Bronchial epithelial cell (primary cell): ENCODE results near the gene CLRN3. TPM values are rescaled to one million over a fixed set of nuclear protein-coding genes. Genes with fewer than 3 reads are reported as not detected.

Source experiments
- DNase-seq: peaks from one replicate; pipeline ENCODE4 v3.0.0-alpha.2; 2010; ENCODE audit warnings: low read depth
- FAIRE-seq: peaks from 2 replicates; lab custom pipeline; 2011; peaks lifted over from hg19 to GRCh38; lab: Jason Lieb, UNC
- H3K27me3 ChIP-seq: 2 replicates; pipeline ENCODE4 v1.5.1; 2011; ENCODE audit warnings: low read length; ENCODE audit not compliant: control insufficient read depth, insufficient read depth
- H3K36me3 ChIP-seq: 2 replicates; pipeline ENCODE4 v1.5.1; 2011; ENCODE audit warnings: low read length; ENCODE audit not compliant: control insufficient read depth, insufficient read depth
- H3K4me3 ChIP-seq: 2 replicates; pipeline ENCODE4 v1.5.1; 2011; ENCODE audit warnings: mild to moderate bottlenecking, low read depth, low read length, control low read depth
- CTCF ChIP-seq: IDR thresholded peaks from 2 replicates; pipeline ENCODE4 v1.5.1; 2011; ENCODE audit warnings: mild to moderate bottlenecking, moderate library complexity, low read length, control low read depth, inconsistent platforms; ENCODE audit not compliant: insufficient read depth, severe bottlenecking
- total RNA-seq: library from RNA; depleted of rRNA; stranded (reverse); fragments of >200 nt; gene quantifications from 2 replicates; pipeline ENCODE4 v1.2.1, GENCODE V29; 2014

The CLRN3 gene
- total RNA-seq, 1 donor from 2014 or later, result not detected

DNA sequence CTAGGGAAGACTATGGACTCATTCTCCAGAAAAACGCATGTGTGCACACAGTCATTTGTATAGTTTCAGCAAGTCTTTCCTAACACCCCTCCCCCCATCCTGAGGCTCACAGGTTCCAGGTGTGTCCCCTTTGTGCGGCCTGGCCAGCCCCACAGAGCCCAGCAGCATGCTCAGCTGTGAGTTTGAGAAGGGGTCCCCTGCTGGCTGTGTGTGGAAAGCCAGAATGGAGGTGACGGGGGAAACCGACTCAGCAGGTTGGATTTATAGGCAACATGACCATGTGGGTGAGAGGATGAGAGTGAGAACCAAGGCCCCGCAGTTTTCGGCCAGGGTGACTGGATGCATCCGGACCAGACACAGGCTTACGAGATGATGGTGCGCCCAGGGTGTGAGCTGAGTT is 24.1 kb upstream of the CLRN3 start:
- TF ChIP-seq CTCF, result no peak
- FAIRE-seq, result no peak

DNA sequence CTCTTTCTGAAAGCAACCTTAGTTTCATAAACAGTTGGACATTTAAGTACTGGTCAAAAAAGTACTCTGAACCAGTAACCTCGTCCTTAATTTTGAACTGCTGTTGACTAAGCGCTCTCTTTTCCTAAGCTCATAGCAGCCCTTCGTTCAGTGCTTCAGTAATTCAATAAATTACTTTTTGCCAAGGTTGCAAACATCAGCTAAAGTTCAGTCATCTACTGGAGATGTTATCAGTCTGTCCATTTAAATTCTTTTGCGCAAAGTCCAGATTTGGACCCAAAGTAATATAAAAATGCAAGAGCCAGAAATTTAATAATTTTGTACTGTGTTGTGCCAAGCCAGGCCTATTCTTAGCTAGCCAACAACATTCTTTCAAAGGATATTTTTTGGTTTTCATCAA is 22.6 kb upstream of the CLRN3 start:
- no peak overlapping the region for H3K4me3 ChIP-seq
- FAIRE-seq (no peak), DNase-seq (no peak)
- no peaks in the 10 kb centered on the region for H3K36me3 ChIP-seq
- TF ChIP-seq CTCF, result no peak
- H3K27me3 ChIP-seq, result no peaks in the 10 kb centered on the region

More for the DNA sequence above, 24.1 kb upstream of the CLRN3 start:
- H3K36me3 ChIP-seq, result no peaks in the 10 kb centered on the region
- no peak for DNase-seq
- H3K27me3 ChIP-seq, result no peaks in the 10 kb centered on the region
- H3K4me3 ChIP-seq, result no peak overlapping the region

DNA sequence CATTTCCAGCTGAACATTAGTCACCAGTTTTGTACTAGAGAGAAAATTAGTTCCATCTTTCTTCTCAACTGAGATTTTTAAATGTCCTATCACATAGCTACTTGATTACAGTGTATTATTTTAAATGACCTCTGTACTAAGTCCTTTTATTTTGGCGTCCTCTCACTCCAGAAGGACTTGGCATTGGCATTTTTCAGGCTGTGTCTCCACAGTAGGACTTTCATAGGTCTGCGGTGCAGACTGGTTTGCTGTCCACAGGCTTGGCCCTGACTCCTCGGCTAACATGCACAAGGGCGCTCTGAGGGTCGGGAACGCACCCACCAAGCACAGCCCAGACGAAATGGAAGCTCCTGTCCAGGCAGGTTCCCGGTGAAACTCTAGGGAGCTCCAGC is 20.6 kb upstream of the CLRN3 start:
- TF ChIP-seq CTCF, result no peak
- DNase-seq (no peak), FAIRE-seq (no peak)
- Histone ChIP-seq H3K36me3 (no peaks in the 10 kb centered on the region), H3K4me3 (no peak overlapping the region), H3K27me3 (no peaks in the 10 kb centered on the region)

DNA sequence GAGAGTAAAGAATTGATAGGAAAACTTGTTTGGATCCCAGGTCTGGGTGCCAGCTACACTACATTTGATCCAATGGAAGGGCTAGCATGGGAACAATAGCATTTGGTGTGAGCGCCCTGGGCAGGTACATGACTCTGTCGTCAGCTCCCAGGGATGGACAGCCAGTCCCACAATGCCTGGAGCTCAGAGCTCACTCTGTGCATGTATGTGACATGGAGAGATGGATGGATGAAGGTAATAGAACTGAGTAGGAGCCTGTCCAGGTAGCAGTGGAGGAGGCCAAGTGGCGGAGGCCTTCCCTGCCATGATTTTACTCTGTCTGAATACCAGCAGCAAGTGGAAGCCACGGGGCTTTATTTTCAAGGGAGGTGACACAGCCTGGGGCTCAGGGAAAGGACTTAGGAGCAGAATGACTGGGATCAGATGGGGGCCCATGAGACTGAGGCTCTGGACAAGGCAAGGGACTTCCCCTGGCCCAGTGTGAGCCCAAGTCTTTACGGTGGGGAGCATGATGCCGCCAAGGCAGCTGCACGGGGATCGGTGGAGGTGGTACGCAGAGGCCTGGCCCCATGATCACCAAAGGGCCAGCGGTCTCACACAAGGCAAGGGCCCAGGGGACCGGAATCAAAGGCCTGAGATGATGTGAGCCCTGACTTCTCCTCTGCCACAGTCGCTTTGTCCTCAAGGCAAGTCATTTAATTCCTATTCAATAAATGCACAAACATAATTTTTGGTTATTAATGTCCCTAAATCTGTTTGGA is 20.0 kb upstream of the CLRN3 start:
- no peak for TF ChIP-seq CTCF
- H3K36me3 ChIP-seq, result no peaks in the 10 kb centered on the region
- H3K27me3 ChIP-seq, result no peaks in the 10 kb centered on the region
- no peak for DNase-seq
- no peak for FAIRE-seq
- H3K4me3 ChIP-seq, result no peak overlapping the region

DNA sequence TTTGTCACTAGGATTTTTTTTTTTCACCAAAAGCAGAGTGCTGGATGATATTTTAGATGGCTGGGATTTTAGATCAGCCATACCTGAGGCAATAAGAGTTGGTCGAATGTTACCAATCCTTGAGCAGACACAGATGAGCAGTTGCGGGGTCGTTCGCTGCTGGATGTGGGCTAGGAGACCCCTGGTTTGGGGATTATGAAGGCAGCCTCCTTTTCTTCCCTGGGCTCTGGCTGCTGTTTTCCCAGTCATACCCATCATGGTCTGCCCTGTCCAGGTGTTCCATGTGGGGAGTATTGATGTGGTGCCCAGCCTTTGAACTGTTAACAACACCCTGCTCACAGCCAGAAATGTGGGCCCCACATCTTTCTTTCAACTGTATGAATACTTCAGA is 19.1 kb upstream of the CLRN3 start:
- FAIRE-seq, result no peak

More for the DNA sequence above, 19.1 kb upstream of the CLRN3 start:
- no peaks in the 10 kb centered on the region for H3K36me3 ChIP-seq
- no peaks in the 10 kb centered on the region for H3K27me3 ChIP-seq
- TF ChIP-seq CTCF, result no peak
- DNase-seq, result no peak
- H3K4me3 ChIP-seq, result no peak overlapping the region
